Ascending aorta (tissue), 2 donors: Measurements from ENCODE around the gene CNNM2. TPM values are rescaled to one million over a fixed set of nuclear protein-coding genes. Genes with fewer than 3 reads are reported as not detected.

Experiments
- DNase-seq, 2 donors: peaks; one replicate each; pipeline ENCODE4 v3.0.0-alpha.2; 2019; ENCODE audit warnings: low spot score in 2 of 2
- H3K27ac ChIP-seq, 2 donors: fragments of 200-600 bp; sonication (generic); one replicate each; pipeline ENCODE4 v1.5.1; 2016 to 2017; ENCODE audit warnings: mild to moderate bottlenecking in 1 of 2
- H3K27me3 ChIP-seq: fragments of 200-600 bp; sonication (generic); one replicate; pipeline ENCODE4 v1.5.1; 2017
- H3K36me3 ChIP-seq, 2 donors: fragments of 200-600 bp; sonication (generic); one replicate each; pipeline ENCODE4 v1.5.1; 2016
- H3K4me1 ChIP-seq, 2 donors: fragments of 200-600 bp; sonication (generic); one replicate each; pipeline ENCODE4 v1.5.1; 2016 to 2017; ENCODE audit warnings: mild to moderate bottlenecking in 1 of 2
- H3K4me3 ChIP-seq, 2 donors: fragments of 200-600 bp; sonication (generic); one replicate each; pipeline ENCODE4 v1.5.1; 2016 to 2017; ENCODE audit warnings: mild to moderate bottlenecking in 1 of 2
- H3K9me3 ChIP-seq, 2 donors: fragments of 200-600 bp; sonication (generic); one replicate each; pipeline ENCODE4 v1.5.1; 2016
- CTCF ChIP-seq, 3 experiments: fragments of 200-600 bp in 2 of 3; fragments of 450-650 bp in 1 of 3; sonication (generic) in 2 of 3; IDR thresholded peaks; one replicate each; pipeline ENCODE4 v1.5.1; 2016 to 2019; ENCODE audit warnings: antibody characterized with exemption in 3 of 3, mild to moderate bottlenecking in 1 of 3, moderate library complexity in 1 of 3
- intact Hi-C: fragments of 100-400 bp; cut with DNase I; formaldehyde crosslinking; loops from one replicate; pipeline ENCODE4 v1.15.1; 2023
- total RNA-seq: library from RNA; depleted of rRNA; stranded (reverse); fragments of >200 nt; gene quantifications from one replicate; pipeline ENCODE4 v1.1.0, GENCODE V29; 2016

The CNNM2 gene
- total RNA-seq, 1 donor from 2014 or later: 18.7 TPM

GRCh38 chr10:102935939-102936605 is 18.0 kb downstream of the CNNM2 start:
- Histone ChIP-seq H3K27me3 (no peaks in the 10 kb centered on the region), H3K4me1 (no peaks in the 10 kb centered on the region), H3K9me3 (no peaks in the 10 kb centered on the region), H3K36me3 (no peaks in the 10 kb centered on the region), H3K4me3 (no peak overlapping the region), H3K27ac (no peak overlapping the region)
- no peak for DNase-seq
- no peak for TF ChIP-seq CTCF (IDR thresholded peaks at IDR 0.05)
- intact Hi-C loops: no loop called here

GRCh38 chr10:102941401-102941800 is 23.3 kb downstream of the CNNM2 start:
- no peaks in the 10 kb centered on the region for H3K27me3 ChIP-seq
- H3K36me3 ChIP-seq: no peaks in the 10 kb centered on the region
- H3K4me1 ChIP-seq: peaks cover 0 to 4% of the 10 kb centered on the region in 2 donors
- no peak overlapping the region for H3K4me3 ChIP-seq
- intact Hi-C loops: no loop called here
- TF ChIP-seq CTCF (IDR thresholded peaks at IDR 0.05): no peak
- no peak for DNase-seq
- H3K27ac ChIP-seq: no peak overlapping the region
- H3K9me3 ChIP-seq: no peaks in the 10 kb centered on the region

GRCh38 chr10:102945449-102945848 is 27.4 kb downstream of the CNNM2 start:
- Histone ChIP-seq H3K9me3 (no peaks in the 10 kb centered on the region), H3K27me3 (no peaks in the 10 kb centered on the region), H3K27ac (no peak overlapping the region), H3K4me1 (peaks cover 0 to 6% of the 10 kb centered on the region in 2 donors), H3K4me3 (no peak overlapping the region), H3K36me3 (no peaks in the 10 kb centered on the region)
- intact Hi-C loops: no loop called here
- no peak for DNase-seq
- no peak for TF ChIP-seq CTCF (IDR thresholded peaks at IDR 0.05)

- no peak overlapping the region for H3K4me3 ChIP-seq
- no peaks in the 10 kb centered on the region for H3K27me3 ChIP-seq
- no peak overlapping the region for H3K27ac ChIP-seq
- no peak for DNase-seq
- intact Hi-C loops: no loop called here
- no peaks in the 10 kb centered on the region for H3K9me3 ChIP-seq
- H3K36me3 ChIP-seq: no peaks in the 10 kb centered on the region
- peaks cover 0 to 6% of the 10 kb centered on the region in 2 donors for H3K4me1 ChIP-seq
- TF ChIP-seq CTCF (IDR thresholded peaks at IDR 0.05): no peak
Observed at GRCh38 chr10:102945962-102946361, 27.9 kb downstream of the CNNM2 start.

GRCh38 chr10:102946992-102947391 is 28.9 kb downstream of the CNNM2 start:
- Histone ChIP-seq H3K4me1 (peaks cover 0 to 6% of the 10 kb centered on the region in 2 donors), H3K27me3 (no peaks in the 10 kb centered on the region), H3K9me3 (no peaks in the 10 kb centered on the region), H3K27ac (no peak overlapping the region), H3K36me3 (no peaks in the 10 kb centered on the region), H3K4me3 (no peak overlapping the region)
- no peak for TF ChIP-seq CTCF (IDR thresholded peaks at IDR 0.05)
- intact Hi-C loops: no loop called here
- no peak for DNase-seq

- Histone ChIP-seq H3K9me3 (no peaks in the 10 kb centered on the region), H3K27ac (no peak overlapping the region), H3K27me3 (no peaks in the 10 kb centered on the region), H3K36me3 (no peaks in the 10 kb centered on the region), H3K4me1 (peaks cover 0 to 6% of the 10 kb centered on the region in 2 donors), H3K4me3 (no peak overlapping the region)
- no peak for DNase-seq
- TF ChIP-seq CTCF (IDR thresholded peaks at IDR 0.05): no peak
- intact Hi-C loops: no loop called here
Observed at GRCh38 chr10:102948176-102948575, 30.1 kb downstream of the CNNM2 start.
